Stomach (tissue), 4 donors: Measurements from ENCODE around the gene ZC3H13.

Experiments
- EP300 ChIP-seq: sonication (generic); formaldehyde crosslinking; IDR thresholded peaks from one replicate; pipeline ENCODE4 v1.6.1; 2017; ENCODE audit warnings: antibody characterized with exemption
- POLR2A ChIP-seq, 4 donors: fragments of 450-650 bp; IDR thresholded peaks; one replicate each; pipeline ENCODE4 v1.6.1; 2016; ENCODE audit warnings: antibody characterized with exemption in 4 of 4, control low read depth in 2 of 4, mild to moderate bottlenecking in 1 of 4, moderate library complexity in 1 of 4
- TF ChIP-seq, protein P1 (sequence below), 7 experiments: fragments of 450-650 bp in 4 of 7; fragments of 200-600 bp in 3 of 7; sonication (generic) in 3 of 7; IDR thresholded peaks; one replicate each; pipeline ENCODE4 v1.5.1; 2016 to 2019; ENCODE audit warnings: antibody characterized with exemption in 7 of 7, control low read depth in 2 of 7, mild to moderate bottlenecking in 1 of 7

GRCh38 chr13:45941261-45941660 is 111.3 kb downstream of the ZC3H13 start:
- TF ChIP-seq, protein P1, sequence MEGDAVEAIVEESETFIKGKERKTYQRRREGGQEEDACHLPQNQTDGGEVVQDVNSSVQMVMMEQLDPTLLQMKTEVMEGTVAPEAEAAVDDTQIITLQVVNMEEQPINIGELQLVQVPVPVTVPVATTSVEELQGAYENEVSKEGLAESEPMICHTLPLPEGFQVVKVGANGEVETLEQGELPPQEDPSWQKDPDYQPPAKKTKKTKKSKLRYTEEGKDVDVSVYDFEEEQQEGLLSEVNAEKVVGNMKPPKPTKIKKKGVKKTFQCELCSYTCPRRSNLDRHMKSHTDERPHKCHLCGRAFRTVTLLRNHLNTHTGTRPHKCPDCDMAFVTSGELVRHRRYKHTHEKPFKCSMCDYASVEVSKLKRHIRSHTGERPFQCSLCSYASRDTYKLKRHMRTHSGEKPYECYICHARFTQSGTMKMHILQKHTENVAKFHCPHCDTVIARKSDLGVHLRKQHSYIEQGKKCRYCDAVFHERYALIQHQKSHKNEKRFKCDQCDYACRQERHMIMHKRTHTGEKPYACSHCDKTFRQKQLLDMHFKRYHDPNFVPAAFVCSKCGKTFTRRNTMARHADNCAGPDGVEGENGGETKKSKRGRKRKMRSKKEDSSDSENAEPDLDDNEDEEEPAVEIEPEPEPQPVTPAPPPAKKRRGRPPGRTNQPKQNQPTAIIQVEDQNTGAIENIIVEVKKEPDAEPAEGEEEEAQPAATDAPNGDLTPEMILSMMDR (IDR thresholded peaks at IDR 0.05), result no peak
- TF ChIP-seq EP300 (no peak), POLR2A (IDR thresholded peaks at IDR 0.05) (no peak)
